K562 (cell line): Measurements from ENCODE around the gene USP32. TPM values are rescaled to one million over a fixed set of nuclear protein-coding genes. Genes with fewer than 3 reads are reported as not detected.
A peak's percentile ranks its signal among the peaks of the same experiment; 100 is the strongest.

ENCODE experiments used
- EWSR1 ChIP-seq: fragments of 450-650 bp; IDR thresholded peaks from 2 replicates; pipeline ENCODE4 v1.6.1; 2018; ENCODE audit warnings: borderline replicate concordance, mild to moderate bottlenecking, low read depth, moderate library complexity; ENCODE audit not compliant: partially characterized antibody
- FOXK2 ChIP-seq, 2 experiments: fragments of 450-650 bp; IDR thresholded peaks in 1 of 2; conservative IDR thresholded peaks in 1 of 2; 2 replicates each; pipeline ENCODE4 v1.6.1; 2016; ENCODE audit warnings: low read depth in 2 of 2, mild to moderate bottlenecking in 1 of 2
- KDM4B ChIP-seq, 2 experiments: fragments of 450-650 bp in 1 of 2; sonication (generic) in 1 of 2; IDR thresholded peaks; 2 replicates each; pipeline ENCODE4 v1.6.1; 2016 to 2017; ENCODE audit warnings: borderline replicate concordance in 2 of 2, antibody characterized with exemption in 1 of 2, low read depth in 1 of 2, mild to moderate bottlenecking in 1 of 2
- MCM3 ChIP-seq: fragments of 450-650 bp; IDR thresholded peaks from 2 replicates; pipeline ENCODE4 v1.6.1; 2016
- polyA plus RNA-seq, 8 experiments: library from polyadenylated mRNA; depleted of rRNA in 4 of 8; stranded (reverse) in 5 of 8; unstranded in 3 of 8; fragments of >200 nt; fragmentation: Nextera tagmentation in 2 of 8; fragmentation: Illumina TruSeq in 1 of 8; extraction: Ambion mirVana in 2 of 8; extraction: Trizol in 1 of 8; gene quantifications; 2 replicates each; pipeline versions ENCODE4 v1.2.1 to v1.2.3, GENCODE V29; 2011 to 2014; ENCODE audit warnings: inconsistent platforms in 1 of 8, missing spikeins in 1 of 8
- total RNA-seq, 7 experiments: library from RNA; depleted of rRNA in 6 of 7; stranded (reverse); fragments of >200 nt in 6 of 7; fragmentation: Illumina TruSeq in 2 of 7; extraction: Trizol in 2 of 7; gene quantifications; 2 replicates each; pipeline versions ENCODE4 v1.2.1 to v1.2.3, GENCODE V29; 2011 to 2021; ENCODE audit warnings: low replicate concordance in 1 of 7
- TF ChIP-seq, protein P1 (sequence below), 3 experiments: fragments of 200-800 bp in 1 of 3; fragments of 250-450 bp in 1 of 3; fragments of 450-650 bp in 1 of 3; sonication (Bioruptor Pico) in 1 of 3; sonication (Bioruptor generic) in 1 of 3; formaldehyde crosslinking in 1 of 3; IDR thresholded peaks; 2 replicates each; pipeline versions ENCODE4 v1.6.1 to v1.8.0; 2016 to 2022; ENCODE audit warnings: mild to moderate bottlenecking in 2 of 3, missing genetic modification characterization in 2 of 3, missing compliant biosample characterization in 1 of 3, moderate library complexity in 1 of 3

Gene USP32
- total and polyA plus RNA-seq, 9 of the 15 experiments (the other 6 are each of a cell fraction or from before 2014, with no cell fraction given), result 18.0 to 69.3 (median 47.1) TPM

DNA sequence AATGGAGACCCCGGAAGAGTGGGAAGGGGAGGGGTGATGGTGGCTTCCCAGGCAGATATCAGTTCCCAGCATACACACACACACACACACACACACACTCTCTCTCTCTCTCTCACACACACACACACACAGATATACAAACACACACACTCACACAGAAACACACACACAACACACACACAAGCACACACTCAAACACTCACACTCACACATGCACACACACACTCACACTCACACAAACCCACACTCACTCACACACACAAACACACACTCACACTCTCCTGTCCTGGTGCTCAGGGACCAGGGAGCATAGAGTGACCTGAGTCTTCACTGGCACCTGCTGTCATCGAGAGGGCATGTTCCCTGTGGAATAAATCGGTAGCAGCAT, 236.5 kb downstream of the USP32 start (continued):
- TF ChIP-seq EWSR1, result peak; percentile 49
- TF ChIP-seq FOXK2 (conservative IDR thresholded peaks at IDR 0.05 in 1 of 2, IDR thresholded peaks at IDR 0.05 in 1 of 2; ENCODE audit: low read depth in 2 of 2), result no peak
- TF ChIP-seq, protein P1, sequence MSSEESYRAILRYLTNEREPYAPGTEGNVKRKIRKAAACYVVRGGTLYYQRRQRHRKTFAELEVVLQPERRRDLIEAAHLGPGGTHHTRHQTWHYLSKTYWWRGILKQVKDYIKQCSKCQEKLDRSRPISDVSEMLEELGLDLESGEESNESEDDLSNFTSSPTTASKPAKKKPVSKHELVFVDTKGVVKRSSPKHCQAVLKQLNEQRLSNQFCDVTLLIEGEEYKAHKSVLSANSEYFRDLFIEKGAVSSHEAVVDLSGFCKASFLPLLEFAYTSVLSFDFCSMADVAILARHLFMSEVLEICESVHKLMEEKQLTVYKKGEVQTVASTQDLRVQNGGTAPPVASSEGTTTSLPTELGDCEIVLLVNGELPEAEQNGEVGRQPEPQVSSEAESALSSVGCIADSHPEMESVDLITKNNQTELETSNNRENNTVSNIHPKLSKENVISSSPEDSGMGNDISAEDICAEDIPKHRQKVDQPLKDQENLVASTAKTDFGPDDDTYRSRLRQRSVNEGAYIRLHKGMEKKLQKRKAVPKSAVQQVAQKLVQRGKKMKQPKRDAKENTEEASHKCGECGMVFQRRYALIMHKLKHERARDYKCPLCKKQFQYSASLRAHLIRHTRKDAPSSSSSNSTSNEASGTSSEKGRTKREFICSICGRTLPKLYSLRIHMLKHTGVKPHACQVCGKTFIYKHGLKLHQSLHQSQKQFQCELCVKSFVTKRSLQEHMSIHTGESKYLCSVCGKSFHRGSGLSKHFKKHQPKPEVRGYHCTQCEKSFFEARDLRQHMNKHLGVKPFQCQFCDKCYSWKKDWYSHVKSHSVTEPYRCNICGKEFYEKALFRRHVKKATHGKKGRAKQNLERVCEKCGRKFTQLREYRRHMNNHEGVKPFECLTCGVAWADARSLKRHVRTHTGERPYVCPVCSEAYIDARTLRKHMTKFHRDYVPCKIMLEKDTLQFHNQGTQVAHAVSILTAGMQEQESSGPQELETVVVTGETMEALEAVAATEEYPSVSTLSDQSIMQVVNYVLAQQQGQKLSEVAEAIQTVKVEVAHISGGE (CRISPR knock-in tag; IDR thresholded peaks at IDR 0.05), result peak in 1 of 3 experiments; percentile 60; a peak in 2 of 6 replicates
- no peak for TF ChIP-seq KDM4B (IDR thresholded peaks at IDR 0.05; ENCODE audit: borderline replicate concordance in 2 of 2, low read depth in 1 of 2)
- TF ChIP-seq MCM3, result peak; percentile 70; the same call in 1 of the 2 replicates
